ENCODE data around the gene SLC49A4.

GRCh38 chr3:122880624-122881023 is 85.8 kb downstream of the SLC49A4 start:
- TF ChIP-seq GATA2 (IDR thresholded peaks at IDR 0.05; ENCODE audit: low read depth, low read length): no peak
- no peak for TF ChIP-seq GATA3 (IDR thresholded peaks at IDR 0.05; ENCODE audit: low read depth, low read length)

Measured in SH-SY5Y (cell line).